Measurements from ENCODE around the gene TPD52L1.

DNA sequence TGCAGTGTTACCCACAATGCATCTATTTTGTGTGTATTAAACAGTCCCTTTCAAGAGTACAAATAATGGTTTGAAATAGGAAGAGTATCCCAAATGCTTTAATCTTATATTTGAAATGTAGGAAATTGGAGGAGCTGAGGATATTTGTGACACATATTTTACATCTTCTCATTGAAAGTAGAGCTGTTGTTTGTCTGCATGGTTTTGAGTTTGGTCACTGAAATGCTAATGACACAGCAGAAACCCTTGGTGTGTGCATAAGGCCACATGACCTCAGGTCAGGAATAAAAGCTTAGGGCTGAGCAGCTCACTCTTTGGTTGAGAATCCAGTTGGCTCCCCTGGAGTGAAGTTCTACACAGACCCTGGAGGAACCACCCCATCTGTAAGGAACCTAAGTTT lies 49.8 kb downstream of the TPD52L1 start:
- TF ChIP-seq POLR2A (IDR thresholded peaks at IDR 0.05): no peak
- TF ChIP-seq, protein P1, sequence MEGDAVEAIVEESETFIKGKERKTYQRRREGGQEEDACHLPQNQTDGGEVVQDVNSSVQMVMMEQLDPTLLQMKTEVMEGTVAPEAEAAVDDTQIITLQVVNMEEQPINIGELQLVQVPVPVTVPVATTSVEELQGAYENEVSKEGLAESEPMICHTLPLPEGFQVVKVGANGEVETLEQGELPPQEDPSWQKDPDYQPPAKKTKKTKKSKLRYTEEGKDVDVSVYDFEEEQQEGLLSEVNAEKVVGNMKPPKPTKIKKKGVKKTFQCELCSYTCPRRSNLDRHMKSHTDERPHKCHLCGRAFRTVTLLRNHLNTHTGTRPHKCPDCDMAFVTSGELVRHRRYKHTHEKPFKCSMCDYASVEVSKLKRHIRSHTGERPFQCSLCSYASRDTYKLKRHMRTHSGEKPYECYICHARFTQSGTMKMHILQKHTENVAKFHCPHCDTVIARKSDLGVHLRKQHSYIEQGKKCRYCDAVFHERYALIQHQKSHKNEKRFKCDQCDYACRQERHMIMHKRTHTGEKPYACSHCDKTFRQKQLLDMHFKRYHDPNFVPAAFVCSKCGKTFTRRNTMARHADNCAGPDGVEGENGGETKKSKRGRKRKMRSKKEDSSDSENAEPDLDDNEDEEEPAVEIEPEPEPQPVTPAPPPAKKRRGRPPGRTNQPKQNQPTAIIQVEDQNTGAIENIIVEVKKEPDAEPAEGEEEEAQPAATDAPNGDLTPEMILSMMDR (IDR thresholded peaks at IDR 0.05): no peak

All from right lobe of liver (tissue), 4 donors.